K562 (cell line): ENCODE results near the gene RXRA. TPM values are rescaled to one million over a fixed set of nuclear protein-coding genes. Genes with fewer than 3 reads are reported as not detected.

Experiments used
- ATAC-seq: fragments of 200-7000 bp; cut with Tn5 transposase; 3 replicates; pipeline ENCODE4 v1.9.1; 2020; ENCODE audit warnings: moderate library complexity
- BruUV-seq: library from RNA; stranded (reverse); fragments of 400-500 nt; replicated peaks from 2 replicates; lab custom pipeline; 2021; lab: Mats Ljungman, UMichigan
- CTCF ChIA-PET: fragments of 300-600 bp; formaldehyde crosslinking; extraction: SDS; loops from one replicate; lab custom pipeline; 2021; ENCODE audit warnings: low intra/inter-chr PET ratio; lab: Yijun Ruan, JAX
- POLR2A ChIA-PET: fragments of 300-600, 350-650 bp; sonication (Branson Sonifier 250); formaldehyde crosslinking; extraction: SDS; loops from one replicate; lab custom pipeline; 2021; ENCODE audit warnings: antibody characterized with exemption, inconsistent platforms; lab: Yijun Ruan, JAX
- DNase-seq, 4 experiments: peaks; one replicate each; pipeline versions ENCODE4 v3.0.0 to v3.0.0-alpha.2; 2011 to 2018; ENCODE audit warnings: low spot score in 3 of 4, mixed read lengths in 3 of 4; ENCODE audit errors: extremely low read depth in 1 of 4
- FAIRE-seq: peaks from 2 replicates; lab custom pipeline; 2011; peaks lifted over from hg19 to GRCh38; lab: Jason Lieb, UNC
- H2AFZ ChIP-seq: 2 replicates; pipeline ENCODE4 v1.6.0; 2011; ENCODE audit warnings: low read depth, low read length, control low read depth, inconsistent platforms
- H3K27ac ChIP-seq: fragments of 200-600 bp; 3 replicates; pipeline ENCODE4 v1.8.0; 2011; ENCODE audit warnings: low read depth, mild to moderate bottlenecking, control low read depth, inconsistent platforms, low read length, moderate library complexity, mixed read lengths; ENCODE audit errors: extremely low read depth
- H3K27me3 ChIP-seq, 2 experiments: fragments of 300-600 bp in 1 of 2; 2 replicates in 1 of 2; 3 replicates in 1 of 2; pipeline versions ENCODE4 v1.6.0 to v1.8.0; 2011; ENCODE audit warnings: inconsistent platforms in 2 of 2, low read length in 2 of 2, mild to moderate bottlenecking in 1 of 2, mixed read lengths in 1 of 2, moderate library complexity in 1 of 2; ENCODE audit not compliant: control insufficient read depth in 2 of 2, insufficient read depth in 2 of 2
- H3K36me3 ChIP-seq: fragments of 300-600 bp; 3 replicates; pipeline ENCODE4 v1.8.0; 2011; ENCODE audit warnings: mild to moderate bottlenecking, low read length, inconsistent platforms; ENCODE audit not compliant: control insufficient read depth, insufficient read depth
- H3K4me1 ChIP-seq, 2 experiments: fragments of 200-600 bp in 1 of 2; replicated peaks in 1 of 2; 2 replicates in 1 of 2; 3 replicates in 1 of 2; pipeline versions ENCODE4 v1.5.1 to v1.8.0; 2011; ENCODE audit warnings: inconsistent platforms in 2 of 2, low read length in 2 of 2, mild to moderate bottlenecking in 1 of 2, mixed read lengths in 1 of 2, moderate library complexity in 1 of 2; ENCODE audit not compliant: control insufficient read depth in 2 of 2, insufficient read depth in 2 of 2
- H3K4me2 ChIP-seq: 2 replicates; pipeline ENCODE4 v1.6.1; 2011; ENCODE audit warnings: low read length, control low read depth, inconsistent platforms, mixed read lengths; ENCODE audit not compliant: insufficient read depth
- H3K4me3 ChIP-seq: fragments of 200-600 bp; sonication (generic), shearing (Covaris generic); 2 replicates; pipeline ENCODE4 v1.5.1; 2016; ENCODE audit warnings: control low read depth, inconsistent platforms
- H3K79me2 ChIP-seq: fragments of 200-600 bp; 3 replicates; pipeline ENCODE4 v1.8.0; 2011; ENCODE audit warnings: low read length, inconsistent platforms; ENCODE audit not compliant: control insufficient read depth, insufficient read depth
- H3K9ac ChIP-seq, 2 experiments: 2 replicates each; pipeline versions ENCODE4 v1.6.0 to v1.6.1; 2011; ENCODE audit warnings: low read depth in 2 of 2, low read length in 2 of 2, control low read depth in 1 of 2, inconsistent platforms in 1 of 2, mild to moderate bottlenecking in 1 of 2, mixed read lengths in 1 of 2; ENCODE audit not compliant: insufficient read depth in 1 of 2
- H3K9me1 ChIP-seq: one replicate; pipeline ENCODE4 v1.6.0; 2011; ENCODE audit warnings: inconsistent platforms, mild to moderate bottlenecking, low read length, moderate library complexity; ENCODE audit not compliant: control insufficient read depth, insufficient read depth
- H3K9me3 ChIP-seq: replicated peaks from 2 replicates; pipeline ENCODE4 v1.5.1; 2011; ENCODE audit warnings: low read depth, low read length, inconsistent platforms; ENCODE audit not compliant: control insufficient read depth, insufficient read depth
- H4K20me1 ChIP-seq: replicated peaks from 2 replicates; pipeline ENCODE4 v1.6.1; 2011; ENCODE audit warnings: low read length, inconsistent platforms, mixed read lengths; ENCODE audit not compliant: control insufficient read depth, insufficient read depth
- ADNP ChIP-seq: fragments of 200-800 bp; sonication (Bioruptor generic); IDR thresholded peaks from 2 replicates; pipeline ENCODE4 v1.6.1; 2016; ENCODE audit warnings: missing genetic modification characterization, missing compliant biosample characterization
- DDX20 ChIP-seq: fragments of 450-650 bp; IDR thresholded peaks from 2 replicates; pipeline ENCODE4 v1.6.1; 2016; ENCODE audit warnings: missing genetic modification characterization, low read depth, mild to moderate bottlenecking, missing compliant biosample characterization, moderate library complexity
- FOXJ2 ChIP-seq: fragments of 200-800 bp; sonication (Bioruptor generic); IDR thresholded peaks from 2 replicates; pipeline ENCODE4 v1.6.1; 2016; ENCODE audit warnings: missing genetic modification characterization, missing compliant biosample characterization
- FOXK2 ChIP-seq, 2 experiments: fragments of 450-650 bp; IDR thresholded peaks in 1 of 2; conservative IDR thresholded peaks in 1 of 2; 2 replicates each; pipeline ENCODE4 v1.6.1; 2016; ENCODE audit warnings: low read depth in 2 of 2, mild to moderate bottlenecking in 1 of 2
- KLF13 ChIP-seq: fragments of 450-650 bp; IDR thresholded peaks from 2 replicates; pipeline ENCODE4 v1.6.1; 2016; ENCODE audit warnings: missing genetic modification characterization, low read depth, mild to moderate bottlenecking, missing compliant biosample characterization, moderate library complexity, borderline replicate concordance
- PHTF2 ChIP-seq: fragments of 250-450 bp; sonication (Bioruptor Pico); IDR thresholded peaks from 2 replicates; pipeline ENCODE4 v1.5.0; 2021; ENCODE audit warnings: mild to moderate bottlenecking
- SIRT6 ChIP-seq: IDR thresholded peaks from one replicate; pipeline ENCODE4 v1.6.1; 2012; ENCODE audit warnings: low read depth, mild to moderate bottlenecking, control low read depth, inconsistent platforms, low read length, moderate library complexity
- SRSF1 ChIP-seq: fragments of 200-400 bp; formaldehyde crosslinking; IDR thresholded peaks from 2 replicates; pipeline ENCODE4 v1.6.1; 2017; ENCODE audit warnings: mild to moderate bottlenecking, low read depth, low read length, moderate library complexity
- TBL1XR1 ChIP-seq, 2 experiments: IDR thresholded peaks; 2 replicates each; pipeline ENCODE4 v1.6.1; 2012; ENCODE audit warnings: improper control_type of control experiment in 2 of 2, low read length in 2 of 2, mild to moderate bottlenecking in 1 of 2
- ZC3H4 ChIP-seq: sonication (generic); formaldehyde crosslinking; IDR thresholded peaks from 2 replicates; pipeline ENCODE4 v1.9.0; 2021; ENCODE audit warnings: missing genetic modification reagents, borderline replicate concordance
- ZFP1 ChIP-seq: fragments of 450-650 bp; formaldehyde crosslinking; IDR thresholded peaks from 2 replicates; pipeline ENCODE4 v1.4.0; 2020; ENCODE audit warnings: mild to moderate bottlenecking, mixed read lengths
- ZNF766 ChIP-seq: fragments of 200-800 bp; sonication (Bioruptor generic); conservative IDR thresholded peaks from 2 replicates; pipeline ENCODE4 v1.6.1; 2016; ENCODE audit warnings: missing genetic modification characterization, missing compliant biosample characterization
- WGBS: fragments of 100-300 bp; shearing (Covaris generic); methylation state at CpG from one replicate; pipeline ENCODE4 v1.1.6; 2016; ENCODE audit warnings: low coverage, mixed read lengths; ENCODE audit not compliant: insufficient coverage; ENCODE audit errors: missing lambda C conversion rate; 5-methylcytosine and 5-hydroxymethylcytosine counted together
- in situ Hi-C: fragments of 300-500 bp; cut with MboI; formaldehyde crosslinking; loops from 4 replicates; pipeline ENCODE4 v1.15.0; 2018; ENCODE audit warnings: inconsistent platforms, mixed read lengths
- intact Hi-C: fragments of 100-400 bp; cut with micrococcal nuclease; formaldehyde crosslinking; loops from 2 replicates; pipeline ENCODE4 v1.14.2; 2022
- polyA plus RNA-seq, 8 experiments: library from polyadenylated mRNA; depleted of rRNA in 4 of 8; stranded (reverse) in 5 of 8; unstranded in 3 of 8; fragments of >200 nt; fragmentation: Nextera tagmentation in 2 of 8; fragmentation: Illumina TruSeq in 1 of 8; extraction: Ambion mirVana in 2 of 8; extraction: Trizol in 1 of 8; gene quantifications; 2 replicates each; pipeline versions ENCODE4 v1.2.1 to v1.2.3, GENCODE V29; 2011 to 2014; ENCODE audit warnings: inconsistent platforms in 1 of 8, missing spikeins in 1 of 8
- total RNA-seq, 7 experiments: library from RNA; depleted of rRNA in 6 of 7; stranded (reverse); fragments of >200 nt in 6 of 7; fragmentation: Illumina TruSeq in 2 of 7; extraction: Trizol in 2 of 7; gene quantifications; 2 replicates each; pipeline versions ENCODE4 v1.2.1 to v1.2.3, GENCODE V29; 2011 to 2021; ENCODE audit warnings: low replicate concordance in 1 of 7
- TF ChIP-seq, protein P1 (sequence below): fragments of 450-650 bp; IDR thresholded peaks from 2 replicates; pipeline ENCODE4 v1.7.1; 2018; ENCODE audit warnings: mild to moderate bottlenecking, low read depth; ENCODE audit not compliant: partially characterized antibody
- TF ChIP-seq, protein P2 (sequence below): fragments of 450-650 bp; formaldehyde crosslinking; IDR thresholded peaks from 2 replicates; pipeline ENCODE4 v1.4.0; 2020; ENCODE audit warnings: mild to moderate bottlenecking, moderate library complexity
- TF ChIP-seq, protein P3 (sequence below): fragments of 250-450 bp; sonication (Bioruptor Pico); IDR thresholded peaks from 2 replicates; pipeline ENCODE4 v1.8.0; 2021; ENCODE audit warnings: moderate library complexity, mild to moderate bottlenecking, inconsistent platforms

Gene RXRA
- total and polyA plus RNA-seq, 9 of the 15 experiments (the other 6 are each of a cell fraction or from before 2014, with no cell fraction given), result 0.35 to 23.6 (median 4.6) TPM

DNA sequence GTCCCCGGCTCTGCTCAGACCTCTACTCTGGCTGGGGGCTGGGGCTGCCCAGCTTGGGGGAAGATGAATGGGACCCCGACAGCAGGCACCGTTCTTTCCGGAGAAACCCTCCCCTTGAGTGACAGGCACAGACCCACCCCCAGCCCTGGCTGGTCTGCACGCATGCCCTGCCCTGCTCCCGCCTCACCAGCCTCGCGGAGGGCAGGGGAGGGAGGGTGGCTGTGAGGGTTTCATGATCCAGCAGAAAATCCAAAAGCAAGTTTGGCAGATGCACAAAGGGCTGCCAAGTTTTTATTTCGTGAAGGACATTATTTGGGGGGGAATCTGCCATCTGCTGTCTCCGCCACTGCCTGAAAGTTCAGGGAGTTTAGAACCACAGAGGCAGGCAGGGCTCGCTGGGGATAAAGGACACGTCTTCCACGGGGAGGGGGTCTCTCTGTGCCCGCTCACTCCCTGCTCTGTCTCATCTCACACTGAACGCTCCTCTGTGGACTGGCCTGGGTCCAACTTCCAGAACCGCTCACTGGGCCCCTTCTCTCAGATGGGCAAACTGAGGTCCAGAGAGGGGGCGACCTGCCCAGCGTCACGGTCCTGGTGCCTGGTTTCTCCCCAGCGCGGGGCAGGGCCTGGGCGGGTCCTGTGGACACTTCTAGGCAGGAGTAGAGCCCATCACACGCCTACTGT, 92.9 kb downstream of the RXRA start:
- Histone ChIP-seq H3K4me3 (no peak overlapping the region), H3K36me3 (no peaks in the 10 kb centered on the region), H4K20me1 (no peaks in the 10 kb centered on the region; the same call in 1 of the 2 replicates), H3K4me1 (peaks cover 0 to 46% of the 10 kb centered on the region in 2 experiments; a peak in 2 of 5 replicates), H3K79me2 (no peaks in the 10 kb centered on the region), H3K9me1 (peaks cover 6% of the 10 kb centered on the region), H3K27ac (no peak overlapping the region), H3K4me2 (no peak overlapping the region), H3K27me3 (no peaks in the 10 kb centered on the region), H3K9ac (0 out of 4 replicates have a peak overlapping the region, but pooled peaks of 1 of the 2 experiments have one; percentile 4), H2AFZ (no peak overlapping the region), H3K9me3 (no peaks in the 10 kb centered on the region)
- intact Hi-C loops, result no loop called here
- 75% methylated on average over 23 of the region's 23 CpGs for WGBS
- ATAC-seq (no peak; the same call in 2 of the 3 replicates), DNase-seq (no peak), FAIRE-seq (no peak)
- in situ Hi-C loops, result no loop called here
- CTCF ChIA-PET, result no interaction called here
- TF ChIP-seq, protein P1, sequence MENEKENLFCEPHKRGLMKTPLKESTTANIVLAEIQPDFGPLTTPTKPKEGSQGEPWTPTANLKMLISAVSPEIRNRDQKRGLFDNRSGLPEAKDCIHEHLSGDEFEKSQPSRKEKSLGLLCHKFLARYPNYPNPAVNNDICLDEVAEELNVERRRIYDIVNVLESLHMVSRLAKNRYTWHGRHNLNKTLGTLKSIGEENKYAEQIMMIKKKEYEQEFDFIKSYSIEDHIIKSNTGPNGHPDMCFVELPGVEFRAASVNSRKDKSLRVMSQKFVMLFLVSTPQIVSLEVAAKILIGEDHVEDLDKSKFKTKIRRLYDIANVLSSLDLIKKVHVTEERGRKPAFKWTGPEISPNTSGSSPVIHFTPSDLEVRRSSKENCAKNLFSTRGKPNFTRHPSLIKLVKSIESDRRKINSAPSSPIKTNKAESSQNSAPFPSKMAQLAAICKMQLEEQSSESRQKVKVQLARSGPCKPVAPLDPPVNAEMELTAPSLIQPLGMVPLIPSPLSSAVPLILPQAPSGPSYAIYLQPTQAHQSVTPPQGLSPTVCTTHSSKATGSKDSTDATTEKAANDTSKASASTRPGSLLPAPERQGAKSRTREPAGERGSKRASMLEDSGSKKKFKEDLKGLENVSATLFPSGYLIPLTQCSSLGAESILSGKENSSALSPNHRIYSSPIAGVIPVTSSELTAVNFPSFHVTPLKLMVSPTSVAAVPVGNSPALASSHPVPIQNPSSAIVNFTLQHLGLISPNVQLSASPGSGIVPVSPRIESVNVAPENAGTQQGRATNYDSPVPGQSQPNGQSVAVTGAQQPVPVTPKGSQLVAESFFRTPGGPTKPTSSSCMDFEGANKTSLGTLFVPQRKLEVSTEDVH, result no peak
- TF ChIP-seq, protein P2, sequence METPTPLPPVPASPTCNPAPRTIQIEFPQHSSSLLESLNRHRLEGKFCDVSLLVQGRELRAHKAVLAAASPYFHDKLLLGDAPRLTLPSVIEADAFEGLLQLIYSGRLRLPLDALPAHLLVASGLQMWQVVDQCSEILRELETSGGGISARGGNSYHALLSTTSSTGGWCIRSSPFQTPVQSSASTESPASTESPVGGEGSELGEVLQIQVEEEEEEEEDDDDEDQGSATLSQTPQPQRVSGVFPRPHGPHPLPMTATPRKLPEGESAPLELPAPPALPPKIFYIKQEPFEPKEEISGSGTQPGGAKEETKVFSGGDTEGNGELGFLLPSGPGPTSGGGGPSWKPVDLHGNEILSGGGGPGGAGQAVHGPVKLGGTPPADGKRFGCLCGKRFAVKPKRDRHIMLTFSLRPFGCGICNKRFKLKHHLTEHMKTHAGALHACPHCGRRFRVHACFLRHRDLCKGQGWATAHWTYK (CRISPR knock-in tag), result no peak
- no peak for TF ChIP-seq ZC3H4 (CRISPR knock-in tag)
- TF ChIP-seq FOXK2 (conservative IDR thresholded peaks at IDR 0.05 in 1 of 2, IDR thresholded peaks at IDR 0.05 in 1 of 2; ENCODE audit: low read depth in 2 of 2), result no peak
- no peak for TF ChIP-seq FOXJ2 (tag)
- TF ChIP-seq KLF13 (tag), result no peak
- TF ChIP-seq, protein P3, sequence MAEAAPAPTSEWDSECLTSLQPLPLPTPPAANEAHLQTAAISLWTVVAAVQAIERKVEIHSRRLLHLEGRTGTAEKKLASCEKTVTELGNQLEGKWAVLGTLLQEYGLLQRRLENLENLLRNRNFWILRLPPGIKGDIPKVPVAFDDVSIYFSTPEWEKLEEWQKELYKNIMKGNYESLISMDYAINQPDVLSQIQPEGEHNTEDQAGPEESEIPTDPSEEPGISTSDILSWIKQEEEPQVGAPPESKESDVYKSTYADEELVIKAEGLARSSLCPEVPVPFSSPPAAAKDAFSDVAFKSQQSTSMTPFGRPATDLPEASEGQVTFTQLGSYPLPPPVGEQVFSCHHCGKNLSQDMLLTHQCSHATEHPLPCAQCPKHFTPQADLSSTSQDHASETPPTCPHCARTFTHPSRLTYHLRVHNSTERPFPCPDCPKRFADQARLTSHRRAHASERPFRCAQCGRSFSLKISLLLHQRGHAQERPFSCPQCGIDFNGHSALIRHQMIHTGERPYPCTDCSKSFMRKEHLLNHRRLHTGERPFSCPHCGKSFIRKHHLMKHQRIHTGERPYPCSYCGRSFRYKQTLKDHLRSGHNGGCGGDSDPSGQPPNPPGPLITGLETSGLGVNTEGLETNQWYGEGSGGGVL (CRISPR knock-in tag), result no peak
- TF ChIP-seq DDX20 (tag), result no peak
- TF ChIP-seq SIRT6, result no peak
- no peak for TF ChIP-seq PHTF2 (CRISPR knock-in tag)
- no peak for TF ChIP-seq ADNP (tag)
- no peak for TF ChIP-seq ZFP1 (CRISPR knock-in tag)
- TF ChIP-seq TBL1XR1 (IDR thresholded peaks at IDR 0.05; ENCODE audit: low read length in 2 of 2), result no peak
- no peak for TF ChIP-seq ZNF766 (CRISPR knock-in tag)
- no peak for TF ChIP-seq SRSF1
- POLR2A ChIA-PET, result no interaction called here
- no TSS peak for BruUV-seq
